ENCODE data around the gene ASTN2.

DNA sequence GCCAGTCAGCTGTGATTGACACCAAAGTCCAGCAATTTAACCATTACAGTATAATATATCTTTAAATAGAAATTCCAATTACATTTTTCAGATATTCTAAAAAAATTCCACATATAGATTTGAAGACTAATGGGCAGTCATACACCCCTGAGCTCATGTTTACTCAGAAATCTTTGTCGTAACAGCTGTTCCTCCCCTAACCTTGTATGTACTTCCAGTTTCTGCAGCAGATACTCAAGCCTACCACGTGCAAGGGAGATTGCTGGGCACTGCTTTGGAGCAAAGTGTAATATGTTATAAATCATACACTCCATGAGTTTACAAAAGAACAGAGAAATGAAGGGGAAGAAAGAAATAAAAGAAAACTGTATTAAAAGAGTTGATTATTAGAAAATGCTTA is 486.6 kb downstream of the ASTN2 start:
- TF ChIP-seq, protein P1, sequence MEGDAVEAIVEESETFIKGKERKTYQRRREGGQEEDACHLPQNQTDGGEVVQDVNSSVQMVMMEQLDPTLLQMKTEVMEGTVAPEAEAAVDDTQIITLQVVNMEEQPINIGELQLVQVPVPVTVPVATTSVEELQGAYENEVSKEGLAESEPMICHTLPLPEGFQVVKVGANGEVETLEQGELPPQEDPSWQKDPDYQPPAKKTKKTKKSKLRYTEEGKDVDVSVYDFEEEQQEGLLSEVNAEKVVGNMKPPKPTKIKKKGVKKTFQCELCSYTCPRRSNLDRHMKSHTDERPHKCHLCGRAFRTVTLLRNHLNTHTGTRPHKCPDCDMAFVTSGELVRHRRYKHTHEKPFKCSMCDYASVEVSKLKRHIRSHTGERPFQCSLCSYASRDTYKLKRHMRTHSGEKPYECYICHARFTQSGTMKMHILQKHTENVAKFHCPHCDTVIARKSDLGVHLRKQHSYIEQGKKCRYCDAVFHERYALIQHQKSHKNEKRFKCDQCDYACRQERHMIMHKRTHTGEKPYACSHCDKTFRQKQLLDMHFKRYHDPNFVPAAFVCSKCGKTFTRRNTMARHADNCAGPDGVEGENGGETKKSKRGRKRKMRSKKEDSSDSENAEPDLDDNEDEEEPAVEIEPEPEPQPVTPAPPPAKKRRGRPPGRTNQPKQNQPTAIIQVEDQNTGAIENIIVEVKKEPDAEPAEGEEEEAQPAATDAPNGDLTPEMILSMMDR (conservative IDR thresholded peaks at IDR 0.05; ENCODE audit: low read length), result no peak
- no peak for TF ChIP-seq EZH2phosphoT487 (IDR thresholded peaks at IDR 0.05; ENCODE audit: borderline replicate concordance, low read depth, low read length)
